ENCODE results near the gene TRIM44. TPM values are rescaled to one million over a fixed set of nuclear protein-coding genes. Genes with fewer than 3 reads are reported as not detected.

TRIM44 gene
- total RNA-seq, 3 donors from 2014 or later = 31.2 to 47.0 (median 33.1) TPM

- H3K4me1 ChIP-seq = no peaks in the 10 kb centered on the region
- H3K4me3 ChIP-seq = no peak overlapping the region
- H3K36me3 ChIP-seq = no peaks in the 10 kb centered on the region
- intact Hi-C loops (cut with DNase I; ENCODE audit: low total_unique reads) = no loop called here
- DNase-seq (ENCODE audit: low spot score in 2 of 2) = no peak
- TF ChIP-seq POLR2AphosphoS5 (IDR thresholded peaks at IDR 0.05) (no peak), POLR2A (IDR thresholded peaks at IDR 0.05) (no peak), CTCF (IDR thresholded peaks at IDR 0.05) (no peak)
- no peaks in the 10 kb centered on the region for H3K27me3 ChIP-seq
- no peaks in the 10 kb centered on the region for H3K9me3 ChIP-seq
- no peak overlapping the region for H3K27ac ChIP-seq
Measured at GRCh38 chr11:35683728-35684339, 21.3 kb downstream of the TRIM44 start.

- Histone ChIP-seq H3K4me3 (no peak overlapping the region), H3K27me3 (no peaks in the 10 kb centered on the region), H3K27ac (no peak overlapping the region), H3K9me3 (no peaks in the 10 kb centered on the region), H3K4me1 (no peaks in the 10 kb centered on the region), H3K36me3 (no peaks in the 10 kb centered on the region)
- TF ChIP-seq POLR2A (IDR thresholded peaks at IDR 0.05) = no peak
- TF ChIP-seq POLR2AphosphoS5 (IDR thresholded peaks at IDR 0.05) = no peak
- no peak for TF ChIP-seq CTCF (IDR thresholded peaks at IDR 0.05)
- DNase-seq (ENCODE audit: low spot score in 2 of 2) = no peak
- intact Hi-C loops (cut with DNase I; ENCODE audit: low total_unique reads) = no loop called here
Measured at GRCh38 chr11:35688023-35688422, 25.4 kb downstream of the TRIM44 start.

GRCh38 chr11:35689081-35689996 is 26.8 kb downstream of the TRIM44 start:
- Histone ChIP-seq H3K4me1 (no peaks in the 10 kb centered on the region), H3K27me3 (no peaks in the 10 kb centered on the region), H3K27ac (no peak overlapping the region), H3K4me3 (no peak overlapping the region), H3K9me3 (no peaks in the 10 kb centered on the region), H3K36me3 (no peaks in the 10 kb centered on the region)
- no peak for TF ChIP-seq POLR2AphosphoS5 (IDR thresholded peaks at IDR 0.05)
- TF ChIP-seq CTCF (IDR thresholded peaks at IDR 0.05) = no peak
- TF ChIP-seq POLR2A (IDR thresholded peaks at IDR 0.05) = no peak
- intact Hi-C loops (cut with DNase I; ENCODE audit: low total_unique reads) = no loop called here
- DNase-seq (ENCODE audit: low spot score in 2 of 2) = no peak

DNA sequence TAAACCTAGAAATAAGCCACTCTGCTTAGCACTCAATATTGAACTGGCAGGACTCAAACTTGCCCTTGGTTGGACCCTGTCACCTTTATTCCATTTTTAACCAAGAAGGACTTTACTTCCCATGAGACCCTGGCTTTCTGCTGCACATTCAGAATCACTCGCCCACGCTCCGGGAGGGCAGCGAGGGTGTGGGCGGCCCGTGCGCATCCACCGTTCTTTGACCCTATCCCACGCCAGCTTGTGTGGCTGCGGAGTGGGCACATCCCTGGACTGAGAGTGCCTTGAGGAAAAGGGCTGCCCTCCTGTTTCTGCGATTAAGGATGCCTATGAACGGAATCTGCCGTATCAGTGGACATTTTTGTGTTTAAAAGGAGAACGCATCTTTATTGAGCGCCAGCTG is 39.6 kb downstream of the TRIM44 start:
- no peaks in the 10 kb centered on the region for H3K27me3 ChIP-seq
- H3K36me3 ChIP-seq = no peaks in the 10 kb centered on the region
- DNase-seq (ENCODE audit: low spot score in 2 of 2) = no peak
- H3K27ac ChIP-seq = no peak overlapping the region
- intact Hi-C loops (cut with DNase I; ENCODE audit: low total_unique reads) = no loop called here
- H3K4me3 ChIP-seq = no peak overlapping the region
- no peaks in the 10 kb centered on the region for H3K4me1 ChIP-seq
- H3K9me3 ChIP-seq = peaks cover 0 to 3% of the 10 kb centered on the region in 2 donors
- TF ChIP-seq POLR2AphosphoS5 (IDR thresholded peaks at IDR 0.05) = no peak
- no peak for TF ChIP-seq POLR2A (IDR thresholded peaks at IDR 0.05)
- no peak for TF ChIP-seq CTCF (IDR thresholded peaks at IDR 0.05)

DNA sequence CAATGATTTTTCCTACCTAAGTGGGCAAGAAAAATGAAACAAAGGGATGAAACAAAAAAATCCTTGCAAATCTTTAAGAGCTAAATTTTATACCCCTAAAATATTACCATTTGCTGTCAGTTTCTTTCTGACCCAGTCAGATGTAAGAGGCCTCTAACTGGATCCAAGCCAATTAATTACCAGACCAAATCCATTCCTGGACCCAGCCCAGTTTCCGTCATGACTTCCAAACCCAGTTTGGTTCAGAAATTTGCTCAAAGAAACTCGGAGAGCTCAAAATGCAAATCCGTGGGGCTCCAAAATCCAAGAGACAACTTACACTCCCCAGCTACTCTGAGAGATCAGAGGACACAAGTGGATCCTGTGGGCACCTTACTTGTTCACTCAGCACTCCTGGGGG is 46.8 kb downstream of the TRIM44 start:
- intact Hi-C loops (cut with DNase I; ENCODE audit: low total_unique reads) = no loop called here
- Histone ChIP-seq H3K4me1 (no peaks in the 10 kb centered on the region), H3K9me3 (no peaks in the 10 kb centered on the region), H3K4me3 (no peak overlapping the region), H3K27me3 (no peaks in the 10 kb centered on the region), H3K27ac (no peak overlapping the region), H3K36me3 (no peaks in the 10 kb centered on the region)
- TF ChIP-seq POLR2AphosphoS5 (IDR thresholded peaks at IDR 0.05) (no peak), CTCF (IDR thresholded peaks at IDR 0.05) (no peak), POLR2A (IDR thresholded peaks at IDR 0.05) (no peak)
- DNase-seq (ENCODE audit: low spot score in 2 of 2) = no peak

Measured in breast epithelium (tissue), 4 donors.